ENCODE measurements around the gene SPTBN5.

SPTBN5 gene

GRCh38 chr15:41871175-41871905, 22.5 kb downstream of the SPTBN5 start:
- 97% methylated on average over 16 of the region's 19 CpGs for WGBS (ENCODE audit: insufficient coverage)

GRCh38 chr15:41870689-41871081, 23.2 kb downstream of the SPTBN5 start:
- WGBS (ENCODE audit: insufficient coverage), result 96% methylated on average over 9 of the region's 9 CpGs
- H3K9me3 ChIP-seq (ENCODE audit: control extremely low read depth in 1 of 5, control insufficient read depth in 4 of 5, insufficient read depth in 2 of 5, low read depth in 1 of 5, low read length in 4 of 5), result no peaks in the 10 kb centered on the region
- ChIA-PET CTCF (interaction anchor here (1.2 to 1.9 kb wide), 4 partner anchors 9 to 46 kb away, joined by 3 to 5 read pairs (median 4); no protein-coding TSS in a partner anchor), POLR2A (no interaction called here)
- no peak overlapping the region for H3K4me3 ChIP-seq (ENCODE audit: control insufficient read depth in 1 of 7, extremely low read depth in 1 of 7, insufficient read depth in 4 of 7, low read depth in 2 of 7, low read length in 6 of 7)
- no peaks in the 10 kb centered on the region for H3K4me1 ChIP-seq (ENCODE audit: control extremely low read depth in 1 of 4, control insufficient read depth in 4 of 4, insufficient read depth in 4 of 4, low read length in 3 of 4)
- no peak for DNase-seq
- H3K27me3 ChIP-seq (replicated peaks in 2 of 5; ENCODE audit: control insufficient read depth in 4 of 5, insufficient read depth in 5 of 5, low read length in 4 of 5), result no peaks in the 10 kb centered on the region
- no peak overlapping the region for H3K27ac ChIP-seq (ENCODE audit: insufficient read depth in 1 of 2, low read depth in 1 of 2, low read length in 2 of 2, poor library complexity in 1 of 2, severe bottlenecking in 2 of 2)
- no peaks in the 10 kb centered on the region for H3K36me3 ChIP-seq (ENCODE audit: control insufficient read depth in 4 of 4, insufficient read depth in 4 of 4, low read length in 3 of 4)

More at GRCh38 chr15:41871175-41871905, 22.5 kb downstream of the SPTBN5 start:
- POLR2A ChIA-PET, result no interaction called here
- Histone ChIP-seq H3K4me1 (ENCODE audit: control extremely low read depth in 1 of 4, control insufficient read depth in 4 of 4, insufficient read depth in 4 of 4, low read length in 3 of 4) (no peaks in the 10 kb centered on the region), H3K27me3 (replicated peaks in 2 of 5; ENCODE audit: control insufficient read depth in 4 of 5, insufficient read depth in 5 of 5, low read length in 4 of 5) (no peaks in the 10 kb centered on the region), H3K9me3 (ENCODE audit: control extremely low read depth in 1 of 5, control insufficient read depth in 4 of 5, insufficient read depth in 2 of 5, low read depth in 1 of 5, low read length in 4 of 5) (no peaks in the 10 kb centered on the region), H3K36me3 (ENCODE audit: control insufficient read depth in 4 of 4, insufficient read depth in 4 of 4, low read length in 3 of 4) (no peaks in the 10 kb centered on the region), H3K27ac (ENCODE audit: insufficient read depth in 1 of 2, low read depth in 1 of 2, low read length in 2 of 2, poor library complexity in 1 of 2, severe bottlenecking in 2 of 2) (no peak overlapping the region), H3K4me3 (ENCODE audit: control insufficient read depth in 1 of 7, extremely low read depth in 1 of 7, insufficient read depth in 4 of 7, low read depth in 2 of 7, low read length in 6 of 7) (no peak overlapping the region)
- DNase-seq, result no peak
- CTCF ChIA-PET, result interaction anchor here (1.2 to 1.9 kb wide), 4 partner anchors 10 to 45 kb away, joined by 3 to 5 read pairs (median 4); no protein-coding TSS in a partner anchor

- Histone ChIP-seq H3K36me3 (ENCODE audit: control insufficient read depth in 4 of 4, insufficient read depth in 4 of 4, low read length in 3 of 4) (no peaks in the 10 kb centered on the region), H3K4me1 (ENCODE audit: control extremely low read depth in 1 of 4, control insufficient read depth in 4 of 4, insufficient read depth in 4 of 4, low read length in 3 of 4) (no peaks in the 10 kb centered on the region), H3K27me3 (replicated peaks in 2 of 5; ENCODE audit: control insufficient read depth in 4 of 5, insufficient read depth in 5 of 5, low read length in 4 of 5) (no peaks in the 10 kb centered on the region), H3K4me3 (ENCODE audit: control insufficient read depth in 1 of 7, extremely low read depth in 1 of 7, insufficient read depth in 4 of 7, low read depth in 2 of 7, low read length in 6 of 7) (no peak overlapping the region), H3K9me3 (ENCODE audit: control extremely low read depth in 1 of 5, control insufficient read depth in 4 of 5, insufficient read depth in 2 of 5, low read depth in 1 of 5, low read length in 4 of 5) (no peaks in the 10 kb centered on the region), H3K27ac (ENCODE audit: insufficient read depth in 1 of 2, low read depth in 1 of 2, low read length in 2 of 2, poor library complexity in 1 of 2, severe bottlenecking in 2 of 2) (no peak overlapping the region)
- no peak for DNase-seq
- CTCF ChIA-PET, result interaction anchor here (1.2 to 1.9 kb wide), 3 partner anchors 9 to 47 kb away, joined by 3 to 5 read pairs (median 3); no protein-coding TSS in a partner anchor
- POLR2A ChIA-PET, result no interaction called here
- WGBS (ENCODE audit: insufficient coverage), result 97% methylated on average over 36 of the region's 42 CpGs
Observed at GRCh38 chr15:41869770-41870688, 23.8 kb downstream of the SPTBN5 start.

GRCh38 chr15:41868321-41868720, 25.5 kb downstream of the SPTBN5 start:
- POLR2A ChIA-PET, result no interaction called here
- Histone ChIP-seq H3K27ac (ENCODE audit: insufficient read depth in 1 of 2, low read depth in 1 of 2, low read length in 2 of 2, poor library complexity in 1 of 2, severe bottlenecking in 2 of 2) (no peak overlapping the region), H3K9me3 (ENCODE audit: control extremely low read depth in 1 of 5, control insufficient read depth in 4 of 5, insufficient read depth in 2 of 5, low read depth in 1 of 5, low read length in 4 of 5) (no peaks in the 10 kb centered on the region), H3K27me3 (replicated peaks in 2 of 5; ENCODE audit: control insufficient read depth in 4 of 5, insufficient read depth in 5 of 5, low read length in 4 of 5) (no peaks in the 10 kb centered on the region), H3K36me3 (ENCODE audit: control insufficient read depth in 4 of 4, insufficient read depth in 4 of 4, low read length in 3 of 4) (no peaks in the 10 kb centered on the region), H3K4me3 (ENCODE audit: control insufficient read depth in 1 of 7, extremely low read depth in 1 of 7, insufficient read depth in 4 of 7, low read depth in 2 of 7, low read length in 6 of 7) (no peak overlapping the region), H3K4me1 (ENCODE audit: control extremely low read depth in 1 of 4, control insufficient read depth in 4 of 4, insufficient read depth in 4 of 4, low read length in 3 of 4) (no peaks in the 10 kb centered on the region)
- WGBS (ENCODE audit: insufficient coverage), result 90% methylated on average over 13 of the region's 15 CpGs
- CTCF ChIA-PET, result interaction anchor here (1.3 kb wide), 1 partner anchor 23 kb away, joined by 3 read pairs; no protein-coding TSS in a partner anchor
- no peak for DNase-seq

GRCh38 chr15:41866872-41867579, 26.8 kb downstream of the SPTBN5 start:
- Histone ChIP-seq H3K4me3 (ENCODE audit: control insufficient read depth in 1 of 7, extremely low read depth in 1 of 7, insufficient read depth in 4 of 7, low read depth in 2 of 7, low read length in 6 of 7) (no peak overlapping the region), H3K27ac (ENCODE audit: insufficient read depth in 1 of 2, low read depth in 1 of 2, low read length in 2 of 2, poor library complexity in 1 of 2, severe bottlenecking in 2 of 2) (no peak overlapping the region), H3K9me3 (ENCODE audit: control extremely low read depth in 1 of 5, control insufficient read depth in 4 of 5, insufficient read depth in 2 of 5, low read depth in 1 of 5, low read length in 4 of 5) (no peaks in the 10 kb centered on the region), H3K27me3 (replicated peaks in 2 of 5; ENCODE audit: control insufficient read depth in 4 of 5, insufficient read depth in 5 of 5, low read length in 4 of 5) (no peaks in the 10 kb centered on the region), H3K36me3 (ENCODE audit: control insufficient read depth in 4 of 4, insufficient read depth in 4 of 4, low read length in 3 of 4) (no peaks in the 10 kb centered on the region), H3K4me1 (ENCODE audit: control extremely low read depth in 1 of 4, control insufficient read depth in 4 of 4, insufficient read depth in 4 of 4, low read length in 3 of 4) (no peaks in the 10 kb centered on the region)
- 91% methylated on average over 17 of the region's 25 CpGs for WGBS (ENCODE audit: insufficient coverage)
- no peak for DNase-seq
- ChIA-PET POLR2A (no interaction called here), CTCF (no interaction called here)

GRCh38 chr15:41866263-41866703, 27.6 kb downstream of the SPTBN5 start:
- no peak overlapping the region for H3K27ac ChIP-seq (ENCODE audit: insufficient read depth in 1 of 2, low read depth in 1 of 2, low read length in 2 of 2, poor library complexity in 1 of 2, severe bottlenecking in 2 of 2)
- ChIA-PET CTCF (interaction anchor here (1.6 kb wide), 1 partner anchor 93 kb away, joined by 5 read pairs; no protein-coding TSS in a partner anchor), POLR2A (no interaction called here)
- DNase-seq, result no peak
- H3K9me3 ChIP-seq (ENCODE audit: control extremely low read depth in 1 of 5, control insufficient read depth in 4 of 5, insufficient read depth in 2 of 5, low read depth in 1 of 5, low read length in 4 of 5), result no peaks in the 10 kb centered on the region
- no peaks in the 10 kb centered on the region for H3K27me3 ChIP-seq (replicated peaks in 2 of 5; ENCODE audit: control insufficient read depth in 4 of 5, insufficient read depth in 5 of 5, low read length in 4 of 5)
- H3K36me3 ChIP-seq (ENCODE audit: control insufficient read depth in 4 of 4, insufficient read depth in 4 of 4, low read length in 3 of 4), result no peaks in the 10 kb centered on the region
- 87% methylated on average over 6 of the region's 8 CpGs for WGBS (ENCODE audit: insufficient coverage)
- no peak overlapping the region for H3K4me3 ChIP-seq (ENCODE audit: control insufficient read depth in 1 of 7, extremely low read depth in 1 of 7, insufficient read depth in 4 of 7, low read depth in 2 of 7, low read length in 6 of 7)
- no peaks in the 10 kb centered on the region for H3K4me1 ChIP-seq (ENCODE audit: control extremely low read depth in 1 of 4, control insufficient read depth in 4 of 4, insufficient read depth in 4 of 4, low read length in 3 of 4)

Data from common myeloid progenitor, CD34-positive (primary cell).